ENCODE data around the gene SPATA2.
"Not testable (repeated sequence)": the region's sequence is repeated elsewhere in the genome, so short reads cannot be mapped to it uniquely, and the experiment has no call there.

Gene SPATA2

GRCh38 chr20:49904440-49905214 lies 10.7 kb downstream of the SPATA2 start:
- DNase-seq (ENCODE audit: low spot score): no peak

GRCh38 chr20:49901588-49901987 lies 13.7 kb downstream of the SPATA2 start:
- DNase-seq (ENCODE audit: low spot score): no peak

GRCh38 chr20:49899541-49900383 lies 15.6 kb downstream of the SPATA2 start:
- no peak for DNase-seq (ENCODE audit: low spot score)

- no peak for DNase-seq (ENCODE audit: low spot score)
Measured at GRCh38 chr20:49896204-49896603, 19.1 kb downstream of the SPATA2 start.

GRCh38 chr20:49895474-49896093 lies 19.7 kb downstream of the SPATA2 start:
- DNase-seq (ENCODE audit: low spot score): not testable (repeated sequence)

GRCh38 chr20:49894073-49894470 lies 21.3 kb downstream of the SPATA2 start:
- no peak for DNase-seq (ENCODE audit: low spot score)

- peak; percentile 83 for DNase-seq (ENCODE audit: low spot score)
Measured at GRCh38 chr20:49893242-49894072, 21.9 kb downstream of the SPATA2 start.

GRCh38 chr20:49892817-49893216 lies 22.5 kb downstream of the SPATA2 start:
- DNase-seq (ENCODE audit: low spot score): no peak

GRCh38 chr20:49892260-49892659 lies 23.1 kb downstream of the SPATA2 start:
- no peak for DNase-seq (ENCODE audit: low spot score)

GRCh38 chr20:49891476-49892110 lies 23.7 kb downstream of the SPATA2 start:
- DNase-seq (ENCODE audit: low spot score): no peak

GRCh38 chr20:49890471-49891361 lies 24.6 kb downstream of the SPATA2 start:
- DNase-seq (ENCODE audit: low spot score): no peak

GRCh38 chr20:49889935-49890333 lies 25.4 kb downstream of the SPATA2 start:
- no peak for DNase-seq (ENCODE audit: low spot score)

GRCh38 chr20:49889001-49889934 lies 26.1 kb downstream of the SPATA2 start:
- DNase-seq (ENCODE audit: low spot score): no peak

- DNase-seq (ENCODE audit: low spot score): peak; percentile 69
Measured at GRCh38 chr20:49888212-49889000, 26.9 kb downstream of the SPATA2 start.

- peak; percentile 24 for DNase-seq (ENCODE audit: low spot score)
Measured at GRCh38 chr20:49887251-49888211, 27.8 kb downstream of the SPATA2 start.

GRCh38 chr20:49886571-49887213 lies 28.6 kb downstream of the SPATA2 start:
- DNase-seq (ENCODE audit: low spot score): no peak

Measured in AG08395 (cell line).